Sigmoid colon (tissue), 7 donors: ENCODE data around the gene RMDN2. TPM values are rescaled to one million over a fixed set of nuclear protein-coding genes. Genes with fewer than 3 reads are reported as not detected.
A peak's percentile ranks its signal among the peaks of the same experiment; 100 is the strongest.

Source experiments
- DNase-seq: peaks from one replicate; pipeline ENCODE4 v3.0.0-alpha.2; 2019
- H3K27ac ChIP-seq, 4 donors: fragments of 200-600 bp; sonication (generic); one replicate each; pipeline ENCODE4 v1.5.1; 2016 to 2019; ENCODE audit warnings: mild to moderate bottlenecking in 1 of 4
- H3K27me3 ChIP-seq, 3 donors: fragments of 200-600 bp; sonication (generic); one replicate each; pipeline ENCODE4 v1.5.1; 2019; ENCODE audit warnings: mild to moderate bottlenecking in 1 of 3
- H3K36me3 ChIP-seq, 4 donors: fragments of 200-600 bp; sonication (generic); one replicate each; pipeline ENCODE4 v1.5.1; 2016 to 2019
- H3K4me1 ChIP-seq, 4 donors: fragments of 200-600 bp; sonication (generic); one replicate each; pipeline ENCODE4 v1.5.1; 2017 to 2019
- H3K4me3 ChIP-seq, 4 donors: fragments of 200-600 bp; sonication (generic); one replicate each; pipeline ENCODE4 v1.5.1; 2017 to 2019; ENCODE audit warnings: mild to moderate bottlenecking in 2 of 4, moderate library complexity in 1 of 4
- H3K9me3 ChIP-seq, 4 donors: fragments of 200-600 bp in 3 of 4; sonication (generic) in 3 of 4; one replicate each; pipeline versions ENCODE4 v1.5.1 to v1.6.1; 2013 to 2019
- CTCF ChIP-seq, 4 experiments: fragments of 450-650 bp in 3 of 4; fragments of 200-600 bp in 1 of 4; IDR thresholded peaks; one replicate each; pipeline ENCODE4 v1.5.1; 2016 to 2019; ENCODE audit warnings: antibody characterized with exemption in 4 of 4, mild to moderate bottlenecking in 3 of 4, moderate library complexity in 2 of 4
- EP300 ChIP-seq, 4 donors: sonication (generic); formaldehyde crosslinking; IDR thresholded peaks; one replicate each; pipeline ENCODE4 v1.6.1; 2017; ENCODE audit warnings: antibody characterized with exemption in 4 of 4
- POLR2A ChIP-seq, 2 donors: fragments of 450-650 bp; IDR thresholded peaks; one replicate each; pipeline ENCODE4 v1.6.1; 2016; ENCODE audit warnings: antibody characterized with exemption in 2 of 2, mild to moderate bottlenecking in 2 of 2, moderate library complexity in 2 of 2
- POLR2AphosphoS5 ChIP-seq, 4 donors: sonication (generic); formaldehyde crosslinking; IDR thresholded peaks; one replicate each; pipeline ENCODE4 v1.6.1; 2017; ENCODE audit warnings: antibody characterized with exemption in 4 of 4
- WGBS, 2 donors: extraction: QIAGEN DNeasy Blood & Tissue Kit; methylation state at CpG; one replicate each; pipeline ENCODE4 v1.1.7; 2013; 5-methylcytosine and 5-hydroxymethylcytosine counted together
- intact Hi-C: fragments of 100-400 bp; cut with DNase I; formaldehyde crosslinking; loops from one replicate; pipeline ENCODE4 v1.15.1; 2023
- polyA plus RNA-seq, 3 donors: library from polyadenylated mRNA; stranded (reverse); fragments of 200-250 nt; gene quantifications; one replicate each; pipeline ENCODE4 v1.2.3, GENCODE V29; 2013
- total RNA-seq, 4 donors: library from RNA; depleted of rRNA; stranded (reverse); fragments of >200 nt; gene quantifications; one replicate each; pipeline ENCODE4 v1.1.0, GENCODE V29; 2016
- donor health status: healthy with polysubstance abuse.
- donor health status: Bipolar disorder and iron deficiency.
- donor health status: healthy.

Gene RMDN2
- total and polyA plus RNA-seq, 7 donors: 4.2 to 15.6 (median 8.6) TPM

GRCh38 chr2:37885329-37885993 lies 39.6 kb upstream of the RMDN2 start:
- H3K9me3 ChIP-seq: no peaks in the 10 kb centered on the region
- H3K27ac ChIP-seq: no peak overlapping the region
- WGBS, 2 donors: 81 to 87% methylated on average over 3 of the region's 3 CpGs
- no peak for DNase-seq
- H3K4me1 ChIP-seq: no peaks in the 10 kb centered on the region
- intact Hi-C loops: loop anchor here (10.0 kb wide), 1 partner anchor 721 kb away; no protein-coding TSS in a partner anchor
- H3K27me3 ChIP-seq: no peaks in the 10 kb centered on the region
- TF ChIP-seq CTCF (IDR thresholded peaks at IDR 0.05) (no peak), EP300 (IDR thresholded peaks at IDR 0.05) (no peak), POLR2AphosphoS5 (IDR thresholded peaks at IDR 0.05) (no peak), POLR2A (IDR thresholded peaks at IDR 0.05) (no peak)
- no peaks in the 10 kb centered on the region for H3K36me3 ChIP-seq
- H3K4me3 ChIP-seq: no peak overlapping the region

DNA sequence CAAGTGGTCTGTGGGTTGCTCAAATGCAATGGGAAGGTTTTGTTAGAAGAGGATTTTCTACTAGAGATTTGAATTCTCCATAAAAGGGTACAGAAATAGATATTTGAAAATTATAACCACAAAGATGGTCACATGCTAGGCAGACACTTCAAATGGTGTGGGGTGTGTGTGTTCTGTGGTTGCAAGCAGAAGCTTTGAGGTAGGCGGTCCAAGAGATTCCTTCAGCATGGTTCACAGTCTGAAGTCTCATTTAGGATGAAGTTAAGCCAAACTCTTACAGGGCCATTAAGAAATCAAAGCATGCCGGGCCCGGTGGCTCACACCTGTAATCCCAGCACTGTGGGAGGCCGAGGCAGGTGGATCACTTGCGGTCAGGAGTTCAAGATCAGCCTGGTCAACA lies 38.3 kb upstream of the RMDN2 start:
- TF ChIP-seq POLR2AphosphoS5 (IDR thresholded peaks at IDR 0.05) (no peak), CTCF (IDR thresholded peaks at IDR 0.05) (no peak), EP300 (IDR thresholded peaks at IDR 0.05) (no peak), POLR2A (IDR thresholded peaks at IDR 0.05) (no peak)
- no peak overlapping the region for H3K27ac ChIP-seq
- no peaks in the 10 kb centered on the region for H3K9me3 ChIP-seq
- intact Hi-C loops: loop anchor here (10.0 kb wide), 1 partner anchor 722 kb away; no protein-coding TSS in a partner anchor
- WGBS, 2 donors: 82 to 91% methylated on average over 5 of the region's 5 CpGs
- no peaks in the 10 kb centered on the region for H3K36me3 ChIP-seq
- no peak for DNase-seq
- no peak overlapping the region for H3K4me3 ChIP-seq
- peaks cover 0 to 7% (median 0%) of the 10 kb centered on the region in 4 donors for H3K4me1 ChIP-seq
- no peaks in the 10 kb centered on the region for H3K27me3 ChIP-seq

GRCh38 chr2:37887286-37887685 lies 37.8 kb upstream of the RMDN2 start:
- 77 to 82% methylated on average over 4 of the region's 4 CpGs for WGBS, 2 donors
- H3K4me1 ChIP-seq: peaks cover 0 to 7% (median 0%) of the 10 kb centered on the region in 4 donors
- intact Hi-C loops: loop anchor here (10.0 kb wide), 1 partner anchor 722 kb away; no protein-coding TSS in a partner anchor

GRCh38 chr2:37890893-37891495 lies 34.1 kb upstream of the RMDN2 start:
- Histone ChIP-seq H3K27ac (no peak overlapping the region), H3K9me3 (no peaks in the 10 kb centered on the region), H3K4me3 (no peak overlapping the region), H3K4me1 (peaks cover 0 to 7% (median 0%) of the 10 kb centered on the region in 4 donors), H3K27me3 (no peaks in the 10 kb centered on the region), H3K36me3 (no peaks in the 10 kb centered on the region)
- peak; percentile 83 for DNase-seq
- intact Hi-C loops: loop anchor here (10.0 kb wide), 1 partner anchor 384 kb away; no protein-coding TSS in a partner anchor
- WGBS, 2 donors: 18 to 25% methylated on average over 8 of the region's 8 CpGs
- TF ChIP-seq CTCF (IDR thresholded peaks at IDR 0.05) (peak; percentile 38 to 80 (median 68)), POLR2AphosphoS5 (IDR thresholded peaks at IDR 0.05) (no peak)

More at GRCh38 chr2:37887286-37887685, 37.8 kb upstream of the RMDN2 start:
- DNase-seq: no peak
- Histone ChIP-seq H3K27ac (no peak overlapping the region), H3K4me3 (no peak overlapping the region), H3K9me3 (no peaks in the 10 kb centered on the region), H3K27me3 (no peaks in the 10 kb centered on the region), H3K36me3 (no peaks in the 10 kb centered on the region)
- TF ChIP-seq POLR2AphosphoS5 (IDR thresholded peaks at IDR 0.05): no peak
- no peak for TF ChIP-seq EP300 (IDR thresholded peaks at IDR 0.05)
- no peak for TF ChIP-seq CTCF (IDR thresholded peaks at IDR 0.05)
